ENCODE results near the gene CYP2C9.

CYP2C9 gene

GRCh38 chr10:94997741-94998174 is 59.3 kb downstream of the CYP2C9 start:
- no peak overlapping the region for H3K27ac ChIP-seq
- no peak for TF ChIP-seq ZFX (IDR thresholded peaks at IDR 0.05)
- TF ChIP-seq CTCF (conservative IDR thresholded peaks at IDR 0.05): no peak

DNA sequence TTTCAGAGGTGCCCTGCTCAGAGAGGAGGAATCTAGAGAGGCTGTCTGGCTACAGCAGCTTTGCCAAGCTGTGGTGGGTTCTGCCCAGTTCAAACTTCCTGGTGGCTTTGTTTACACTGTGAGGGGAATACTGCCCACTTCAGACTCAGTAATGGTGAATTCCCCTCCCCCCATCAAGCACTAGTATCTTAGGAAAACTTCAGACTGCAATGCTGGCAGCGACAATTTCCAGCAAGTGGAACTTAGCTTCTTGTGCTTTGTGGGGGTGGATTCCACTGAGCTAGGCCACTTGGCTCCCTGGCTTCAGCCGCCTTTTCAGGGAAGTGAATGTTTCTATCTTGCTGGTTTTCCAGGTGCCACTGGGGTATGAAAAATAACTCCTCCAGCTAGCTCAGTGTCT is 88.0 kb downstream of the CYP2C9 start:
- TF ChIP-seq ZFX (IDR thresholded peaks at IDR 0.05) (no peak), CTCF (conservative IDR thresholded peaks at IDR 0.05) (no peak)
- no peak overlapping the region for H3K27ac ChIP-seq

DNA sequence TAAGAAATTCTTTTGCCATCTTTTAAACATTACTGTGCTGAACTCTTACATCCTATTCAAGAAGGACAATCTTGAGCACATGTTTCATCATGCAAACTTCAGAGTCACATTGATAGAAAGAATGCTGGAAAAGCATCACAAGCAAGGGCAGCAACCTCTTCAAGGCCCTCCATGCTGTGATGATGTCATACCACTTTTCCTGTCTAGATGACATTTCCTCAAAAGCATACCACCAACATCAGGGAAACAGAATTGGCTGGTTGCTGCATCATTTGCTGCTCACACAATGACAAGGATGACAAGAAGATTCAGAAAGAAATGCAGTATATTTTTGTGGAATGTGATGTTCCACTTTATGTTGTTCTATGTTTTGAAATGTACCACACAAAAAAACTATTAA is 93.2 kb downstream of the CYP2C9 start:
- TF ChIP-seq CTCF (conservative IDR thresholded peaks at IDR 0.05) (no peak), ZFX (IDR thresholded peaks at IDR 0.05) (no peak)
- no peak overlapping the region for H3K27ac ChIP-seq

- TF ChIP-seq CTCF (conservative IDR thresholded peaks at IDR 0.05) (no peak), ZFX (IDR thresholded peaks at IDR 0.05) (no peak)
- H3K27ac ChIP-seq: no peak overlapping the region
Measured at GRCh38 chr10:95034401-95034800, 95.9 kb downstream of the CYP2C9 start.

DNA sequence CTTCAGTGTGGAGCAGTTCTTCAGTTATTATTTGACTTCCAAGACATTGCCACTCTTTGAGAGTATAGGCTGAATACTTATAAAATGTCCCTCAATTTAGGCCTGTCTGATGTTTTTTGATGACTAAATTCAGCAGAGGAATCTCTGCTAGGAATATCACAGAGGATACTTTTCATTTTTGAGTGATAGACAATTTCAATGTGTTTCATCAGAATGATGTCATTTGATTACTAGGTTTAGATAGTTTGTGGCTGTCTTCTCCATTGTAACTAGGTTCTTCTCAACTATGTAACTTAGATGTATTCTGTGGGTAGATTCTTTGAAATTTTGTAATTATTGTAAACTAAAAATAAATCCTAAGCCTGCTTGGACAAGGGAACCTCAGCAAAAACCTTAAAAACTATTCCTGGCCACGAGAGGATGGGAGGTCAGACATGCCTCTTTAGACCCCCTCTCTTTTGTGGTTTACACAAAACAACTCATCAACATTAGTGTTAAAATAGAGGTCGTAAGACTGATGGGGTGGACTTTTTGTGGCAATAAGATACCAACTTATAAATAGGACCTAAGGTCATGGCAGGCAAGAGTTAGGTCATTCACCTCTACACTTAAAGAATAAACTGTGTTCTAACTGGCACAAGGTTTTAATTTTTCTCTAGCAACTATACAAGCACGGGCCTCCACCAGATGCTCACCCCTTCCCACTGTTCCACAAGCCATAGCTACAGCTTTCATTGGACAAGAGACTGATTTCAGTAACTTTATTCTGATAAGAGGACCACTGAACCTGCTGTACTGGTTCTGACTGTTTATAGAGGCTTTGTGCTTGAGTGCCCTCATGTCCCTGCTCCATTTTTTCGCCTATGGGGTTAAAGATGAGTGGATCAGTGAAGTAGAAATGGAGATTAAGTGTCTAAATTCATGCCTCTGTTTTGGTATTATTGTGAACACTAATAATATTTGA is 97.2 kb downstream of the CYP2C9 start:
- TF ChIP-seq CTCF (conservative IDR thresholded peaks at IDR 0.05) (no peak), ZFX (IDR thresholded peaks at IDR 0.05) (no peak)
- H3K27ac ChIP-seq: no peak overlapping the region

GRCh38 chr10:95039281-95039680 is 100.8 kb downstream of the CYP2C9 start:
- H3K27ac ChIP-seq: no peak overlapping the region
- no peak for TF ChIP-seq CTCF (conservative IDR thresholded peaks at IDR 0.05)
- no peak for TF ChIP-seq ZFX (IDR thresholded peaks at IDR 0.05)
